Neural cell (in vitro differentiated cells): ENCODE measurements around the gene ARMC9. TPM values are rescaled to one million over a fixed set of nuclear protein-coding genes. Genes with fewer than 3 reads are reported as not detected.

Experiments used
- H2AFZ ChIP-seq: fragments of 200-600, 300-800 bp; sonication (generic), shearing (Covaris generic); 2 replicates; pipeline ENCODE4 v1.6.0; 2014; ENCODE audit warnings: low read depth, mild to moderate bottlenecking, antibody characterized with exemption, low read length, moderate library complexity
- H3F3A ChIP-seq: fragments of 200-600 bp; shearing (Covaris generic); 2 replicates; pipeline ENCODE4 v1.6.1; 2016; ENCODE audit warnings: mild to moderate bottlenecking, moderate library complexity, mixed read lengths, antibody characterized with exemption, low read length; ENCODE audit not compliant: insufficient read depth, poor library complexity, severe bottlenecking
- H3K27ac ChIP-seq: fragments of 200-600, 300-800 bp; sonication (generic), shearing (Covaris generic); 2 replicates; pipeline ENCODE4 v1.5.1; 2014; ENCODE audit warnings: mild to moderate bottlenecking, low read length, moderate library complexity
- H3K27me3 ChIP-seq: fragments of 300-800, 200-600 bp; sonication (generic), shearing (Covaris generic); 2 replicates; pipeline ENCODE4 v1.6.0; 2014; ENCODE audit warnings: mild to moderate bottlenecking, low read depth, low read length, moderate library complexity; ENCODE audit not compliant: insufficient read depth
- H3K36me3 ChIP-seq: fragments of 300-800, 200-600 bp; sonication (generic), shearing (Covaris generic); 2 replicates; pipeline ENCODE4 v1.5.1; 2014; ENCODE audit warnings: mild to moderate bottlenecking, antibody characterized with exemption, low read length, moderate library complexity; ENCODE audit not compliant: insufficient read depth
- H3K4me2 ChIP-seq: fragments of 300-800, 200-600 bp; sonication (generic), shearing (Covaris generic); 2 replicates; pipeline ENCODE4 v1.6.0; 2014; ENCODE audit warnings: mild to moderate bottlenecking, low read length
- H3K4me3 ChIP-seq: fragments of 300-800, 200-600 bp; sonication (generic), shearing (Covaris generic); 2 replicates; pipeline ENCODE4 v1.5.1; 2014; ENCODE audit warnings: mild to moderate bottlenecking, low read length, moderate library complexity
- H3K79me2 ChIP-seq: fragments of 200-600 bp; shearing (Covaris generic); replicated peaks from 2 replicates; pipeline ENCODE4 v1.6.0; 2014; ENCODE audit warnings: mild to moderate bottlenecking, low read length, moderate library complexity; ENCODE audit not compliant: insufficient read depth
- H3K9ac ChIP-seq: fragments of 300-800, 200-600 bp; sonication (generic), shearing (Covaris generic); 2 replicates; pipeline ENCODE4 v1.6.1; 2016; ENCODE audit warnings: mild to moderate bottlenecking, low read length, mixed read lengths
- H3K9me2 ChIP-seq: fragments of 200-600 bp; shearing (Covaris generic); 2 replicates; pipeline ENCODE4 v1.6.1; 2016; ENCODE audit warnings: mild to moderate bottlenecking, low read length, mixed read lengths; ENCODE audit not compliant: insufficient read depth
- H3K9me3 ChIP-seq: fragments of 200-600, 300-800 bp; sonication (generic), shearing (Covaris generic); 2 replicates; pipeline ENCODE4 v1.6.1; 2016; ENCODE audit warnings: mild to moderate bottlenecking, mixed run types, low read length, moderate library complexity, mixed read lengths
- H4K20me1 ChIP-seq: fragments of 200-600 bp; shearing (Covaris generic); 2 replicates; pipeline ENCODE4 v1.6.1; 2016; ENCODE audit warnings: mild to moderate bottlenecking, mixed run types; ENCODE audit not compliant: insufficient read depth
- EP300 ChIP-seq: fragments of 450-650 bp; conservative IDR thresholded peaks from 2 replicates; pipeline ENCODE4 v1.6.1; 2014; ENCODE audit warnings: antibody characterized with exemption, mild to moderate bottlenecking, moderate library complexity; ENCODE audit not compliant: poor library complexity, severe bottlenecking
- EZH2 ChIP-seq: fragments of 200-600, 300-800 bp; shearing (Covaris generic), sonication (generic); IDR thresholded peaks from 2 replicates; pipeline ENCODE4 v1.6.1; 2014; ENCODE audit warnings: antibody characterized with exemption, low read length, borderline replicate concordance, mild to moderate bottlenecking; ENCODE audit not compliant: insufficient read depth, poor library complexity, severe bottlenecking
- MXI1 ChIP-seq: fragments of 450-650 bp; conservative IDR thresholded peaks from 2 replicates; pipeline ENCODE4 v1.6.1; 2014; ENCODE audit warnings: antibody characterized with exemption, mild to moderate bottlenecking; ENCODE audit not compliant: poor library complexity, severe bottlenecking
- POLR2AphosphoS5 ChIP-seq: IDR thresholded peaks from 2 replicates; pipeline ENCODE4 v1.6.1; 2012
- RAD21 ChIP-seq: fragments of 450-650 bp; conservative IDR thresholded peaks from 2 replicates; pipeline ENCODE4 v1.6.1; 2014; ENCODE audit warnings: antibody characterized with exemption, mild to moderate bottlenecking, moderate library complexity
- REST ChIP-seq: IDR thresholded peaks from 2 replicates; pipeline ENCODE4 v1.6.1; 2012; ENCODE audit warnings: borderline replicate concordance
- SMC3 ChIP-seq: fragments of 450-650 bp; conservative IDR thresholded peaks from 2 replicates; pipeline ENCODE4 v1.6.1; 2014; ENCODE audit warnings: antibody characterized with exemption, mild to moderate bottlenecking, moderate library complexity; ENCODE audit not compliant: poor library complexity
- TAF1 ChIP-seq: IDR thresholded peaks from 2 replicates; pipeline ENCODE4 v1.6.1; 2012; ENCODE audit warnings: low read depth
- polyA plus RNA-seq: library from polyadenylated mRNA; depleted of rRNA; stranded (reverse); fragments of >200 nt; gene quantifications from 2 replicates; pipeline ENCODE4 v1.2.3, GENCODE V29; 2014
- TF ChIP-seq, protein P1 (sequence below): fragments of 450-650 bp; IDR thresholded peaks from 2 replicates; pipeline ENCODE4 v1.5.1; 2014; ENCODE audit warnings: antibody characterized with exemption, mild to moderate bottlenecking, moderate library complexity; ENCODE audit not compliant: poor library complexity, severe bottlenecking

ARMC9 gene
- polyA plus RNA-seq, 1 donor from 2014 or later = 13.9 TPM

DNA sequence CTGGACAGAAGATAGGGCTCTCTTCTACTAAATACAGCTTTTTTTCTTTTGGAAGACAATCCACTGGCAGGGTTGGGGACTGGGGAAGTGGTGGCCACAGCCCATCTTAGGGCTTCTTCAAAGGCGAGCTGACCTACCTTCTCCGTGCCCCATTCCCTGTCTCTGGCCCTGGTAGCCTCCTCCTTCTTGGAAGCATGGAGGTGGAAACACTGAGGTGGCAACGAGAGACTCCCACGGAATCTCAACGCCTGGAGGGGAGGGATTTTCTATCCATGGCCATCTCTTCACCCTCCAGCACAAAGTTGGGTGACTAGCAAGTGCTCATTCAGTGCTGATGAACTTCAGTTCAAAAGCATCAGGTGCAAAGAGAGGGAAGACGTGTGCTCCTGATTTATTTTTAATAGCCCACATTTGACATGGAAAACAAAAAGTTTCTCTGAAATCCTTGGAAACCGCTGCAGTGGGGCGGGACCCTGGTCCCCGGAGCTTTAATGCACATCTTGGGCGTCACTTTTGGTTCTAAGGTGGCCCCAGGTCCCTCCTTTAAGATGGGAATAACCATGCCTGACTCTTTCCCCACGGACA, 633 bp upstream of the ARMC9 start:
- TF ChIP-seq, protein P1, sequence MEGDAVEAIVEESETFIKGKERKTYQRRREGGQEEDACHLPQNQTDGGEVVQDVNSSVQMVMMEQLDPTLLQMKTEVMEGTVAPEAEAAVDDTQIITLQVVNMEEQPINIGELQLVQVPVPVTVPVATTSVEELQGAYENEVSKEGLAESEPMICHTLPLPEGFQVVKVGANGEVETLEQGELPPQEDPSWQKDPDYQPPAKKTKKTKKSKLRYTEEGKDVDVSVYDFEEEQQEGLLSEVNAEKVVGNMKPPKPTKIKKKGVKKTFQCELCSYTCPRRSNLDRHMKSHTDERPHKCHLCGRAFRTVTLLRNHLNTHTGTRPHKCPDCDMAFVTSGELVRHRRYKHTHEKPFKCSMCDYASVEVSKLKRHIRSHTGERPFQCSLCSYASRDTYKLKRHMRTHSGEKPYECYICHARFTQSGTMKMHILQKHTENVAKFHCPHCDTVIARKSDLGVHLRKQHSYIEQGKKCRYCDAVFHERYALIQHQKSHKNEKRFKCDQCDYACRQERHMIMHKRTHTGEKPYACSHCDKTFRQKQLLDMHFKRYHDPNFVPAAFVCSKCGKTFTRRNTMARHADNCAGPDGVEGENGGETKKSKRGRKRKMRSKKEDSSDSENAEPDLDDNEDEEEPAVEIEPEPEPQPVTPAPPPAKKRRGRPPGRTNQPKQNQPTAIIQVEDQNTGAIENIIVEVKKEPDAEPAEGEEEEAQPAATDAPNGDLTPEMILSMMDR = no peak
- no peak for TF ChIP-seq SMC3
- no peak for TF ChIP-seq EZH2
- no peak for TF ChIP-seq RAD21
- TF ChIP-seq EP300 = no peak
- TF ChIP-seq REST = no peak
- no peak for TF ChIP-seq MXI1
- H3K9ac ChIP-seq = peak overlapping the region; percentile 77
- no peak overlapping the region for H3K27ac ChIP-seq
- peak overlapping the region; percentile 92 for H3K4me3 ChIP-seq
- no peaks in the 10 kb centered on the region for H3K36me3 ChIP-seq
- no peaks in the 10 kb centered on the region for H3K9me3 ChIP-seq
- H3K4me2 ChIP-seq = peak overlapping the region; percentile 78
- H3F3A ChIP-seq = no peaks in the 10 kb centered on the region
- peaks cover 12% of the 10 kb centered on the region for H3K79me2 ChIP-seq
- H2AFZ ChIP-seq = peak overlapping the region; percentile 80
- no peaks in the 10 kb centered on the region for H3K27me3 ChIP-seq
- no peaks in the 10 kb centered on the region for H4K20me1 ChIP-seq
- no peaks in the 10 kb centered on the region for H3K9me2 ChIP-seq

GRCh38 chr2:231199219-231199618, 788 bp downstream of the ARMC9 start:
- Histone ChIP-seq H3K27me3 (no peaks in the 10 kb centered on the region), H2AFZ (peak overlapping the region; percentile 22), H3K9me2 (no peaks in the 10 kb centered on the region), H3K9ac (peak overlapping the region; percentile 77), H3K4me3 (peak overlapping the region; percentile 92), H3K79me2 (peaks cover 12% of the 10 kb centered on the region), H3K4me2 (peak overlapping the region; percentile 96), H3K36me3 (no peaks in the 10 kb centered on the region), H3F3A (no peaks in the 10 kb centered on the region), H3K27ac (no peak overlapping the region), H4K20me1 (no peaks in the 10 kb centered on the region), H3K9me3 (no peaks in the 10 kb centered on the region)
- TF ChIP-seq SMC3 = no peak
- no peak for TF ChIP-seq EP300
- TF ChIP-seq RAD21 = no peak
- peak; percentile 10 for TF ChIP-seq TAF1
- TF ChIP-seq REST = no peak
- no peak for TF ChIP-seq EZH2
- no peak for TF ChIP-seq POLR2AphosphoS5
